GM21360 (cell line): ENCODE results near the gene LPCAT3.

ENCODE experiments used
- ATAC-seq: cut with Tn5 transposase; IDR thresholded peaks from one replicate; pipeline ENCODE4 v1.9.1; 2021; ENCODE audit warnings: mild to moderate bottlenecking, moderate library complexity; ENCODE audit not compliant: unreplicated experiment

Gene LPCAT3

DNA sequence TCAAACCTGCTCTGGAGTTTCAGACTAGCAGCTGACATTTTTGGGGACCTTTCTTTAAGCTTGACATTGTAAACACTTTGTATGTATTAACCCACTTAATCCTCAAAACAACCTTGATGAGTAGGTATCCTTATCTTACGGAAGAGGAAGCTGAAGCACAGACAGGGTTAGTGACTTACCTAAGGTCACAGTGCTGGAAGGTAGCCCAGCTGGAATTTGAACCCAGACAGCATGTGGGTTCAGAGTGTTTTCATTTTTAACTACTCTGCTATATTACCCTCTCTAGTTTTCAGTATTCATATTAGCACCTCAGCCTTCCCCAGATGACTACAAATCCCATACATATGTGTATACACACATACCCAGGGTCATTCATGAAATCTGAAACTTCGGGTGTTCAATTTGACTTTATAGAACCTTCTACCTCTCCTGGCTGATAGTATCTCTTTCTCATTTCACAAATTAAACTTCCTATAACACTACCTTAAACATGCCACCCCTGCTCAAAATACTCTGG, 13.9 kb downstream of the LPCAT3 start:
- no peak for ATAC-seq

- ATAC-seq = no peak
Measured at GRCh38 chr12:7001921-7002591, 16.2 kb downstream of the LPCAT3 start.

DNA sequence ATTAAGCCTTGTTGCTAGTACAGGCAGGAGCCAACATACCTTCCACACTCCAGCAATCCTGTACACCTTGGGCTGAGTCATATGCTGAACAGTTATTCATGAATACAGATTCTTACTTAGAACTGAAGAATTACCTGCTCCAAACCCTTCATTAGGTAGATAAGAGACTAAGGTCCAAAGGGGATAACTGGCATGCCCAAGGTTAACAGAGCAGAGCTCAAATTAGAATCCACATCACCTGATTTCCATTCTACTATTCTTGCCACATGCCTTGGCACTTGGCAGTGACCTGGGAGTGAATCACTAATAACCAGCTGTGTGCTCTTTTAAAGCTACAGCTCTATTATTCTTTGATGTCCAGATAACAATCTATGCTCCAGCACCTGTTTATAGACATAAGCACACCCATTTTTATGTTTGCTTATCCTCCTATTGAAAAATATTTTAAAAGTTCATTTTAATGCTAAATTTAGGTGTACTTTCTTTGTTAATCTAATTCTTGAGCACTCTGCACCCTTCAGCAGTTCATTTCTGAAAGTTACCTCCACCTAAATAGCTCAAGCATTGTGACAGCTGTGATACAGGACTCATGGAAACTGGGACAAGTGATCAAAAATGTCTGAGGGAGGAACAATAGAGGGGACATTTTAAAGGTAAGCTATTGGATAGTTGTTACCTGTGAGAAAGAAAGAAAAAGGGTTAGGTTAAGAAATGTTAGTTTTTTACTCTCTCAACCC, 19.4 kb downstream of the LPCAT3 start:
- no peak for ATAC-seq

GRCh38 chr12:6996040-6996441, 22.2 kb downstream of the LPCAT3 start:
- no peak for ATAC-seq

DNA sequence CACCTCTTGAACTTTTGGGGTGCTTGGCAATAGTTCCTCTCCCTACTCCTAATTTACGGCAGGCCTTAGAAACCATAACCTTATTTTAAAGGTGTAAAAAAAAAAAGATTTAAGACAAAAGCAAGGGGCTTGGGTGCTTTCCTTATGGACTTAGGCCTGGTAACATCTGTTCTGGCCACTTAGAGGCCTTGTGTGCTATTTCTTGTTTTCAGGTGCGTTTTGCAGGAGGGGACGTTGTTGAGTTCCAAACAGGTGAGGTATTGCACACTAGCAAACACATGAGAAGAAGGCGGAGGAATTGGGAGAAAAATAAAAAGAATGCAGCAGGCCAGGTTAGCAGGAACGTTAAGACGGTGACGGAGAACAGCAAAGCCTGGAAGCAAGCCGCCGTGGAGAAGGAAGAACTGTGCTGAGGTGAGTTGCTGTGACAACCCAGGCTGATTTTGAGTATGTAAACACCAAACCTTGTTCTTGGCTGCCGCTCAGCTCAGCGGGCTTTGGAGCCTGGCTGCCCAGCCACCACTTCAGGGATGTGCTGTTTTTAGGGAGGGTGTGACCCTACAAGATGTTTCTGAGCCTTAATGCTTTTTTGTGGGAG, 30.2 kb downstream of the LPCAT3 start:
- no peak for ATAC-seq

DNA sequence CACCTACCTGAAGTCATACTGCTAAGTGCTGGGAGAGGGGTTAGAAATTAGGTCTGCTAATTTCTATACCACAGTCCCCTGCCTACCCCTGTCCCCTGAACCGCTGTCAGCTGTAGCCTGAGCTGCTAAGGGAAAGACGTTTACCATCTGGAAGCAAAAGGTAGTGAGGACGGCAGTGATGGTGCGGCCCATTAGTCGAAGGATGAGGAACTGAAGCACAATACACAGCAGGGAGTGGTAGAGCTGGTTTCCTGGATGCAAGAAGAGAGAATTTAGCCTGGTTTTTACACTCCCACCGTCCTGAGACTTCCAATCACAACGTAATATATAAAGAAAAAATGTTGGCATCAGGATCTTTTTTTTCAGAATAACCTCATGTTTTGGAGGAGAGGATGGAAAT, 35.7 kb downstream of the LPCAT3 start:
- ATAC-seq = no peak

DNA sequence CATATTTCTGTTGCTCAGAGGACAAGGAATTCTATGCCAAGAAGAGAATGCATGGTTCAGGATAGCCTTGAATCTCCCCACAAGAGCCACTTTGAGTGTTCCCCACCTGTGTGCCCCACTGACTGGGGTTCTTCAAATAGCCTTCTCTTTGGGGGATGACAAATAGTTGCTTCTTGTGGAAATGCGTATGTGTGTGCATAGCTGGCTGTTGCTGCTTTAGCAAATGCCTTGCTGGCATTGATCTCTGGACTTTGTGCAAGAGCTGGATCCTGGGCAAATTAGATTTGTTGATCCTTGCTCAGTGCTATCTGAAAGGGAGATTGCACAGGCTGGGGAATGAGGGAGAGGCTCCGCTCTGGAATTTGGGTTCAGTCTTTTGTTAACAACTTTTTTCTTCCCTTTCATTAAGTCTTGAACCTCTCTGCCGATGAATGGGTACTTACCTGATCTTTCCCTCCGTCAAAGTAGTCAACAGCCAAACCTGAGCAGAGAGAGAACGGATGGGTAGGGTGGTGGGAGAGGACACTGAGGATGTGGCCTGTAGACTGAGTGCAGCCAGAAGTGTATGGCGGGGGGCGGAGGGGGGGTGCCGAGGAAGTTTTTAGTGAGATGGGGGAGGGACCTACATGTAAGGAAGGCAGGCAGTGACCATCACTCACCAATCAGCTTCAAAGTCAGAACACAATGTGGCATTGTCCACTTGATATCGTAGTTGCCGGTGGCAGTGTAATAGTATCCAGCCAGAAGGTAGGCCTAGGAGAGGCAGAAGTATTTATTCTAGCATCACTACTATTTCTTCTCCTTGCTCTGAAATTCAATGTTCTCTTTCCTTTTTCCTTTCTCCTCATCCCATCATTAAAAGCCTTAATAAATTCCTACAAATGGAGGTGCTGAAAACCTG, 36.9 kb downstream of the LPCAT3 start:
- ATAC-seq = no peak

DNA sequence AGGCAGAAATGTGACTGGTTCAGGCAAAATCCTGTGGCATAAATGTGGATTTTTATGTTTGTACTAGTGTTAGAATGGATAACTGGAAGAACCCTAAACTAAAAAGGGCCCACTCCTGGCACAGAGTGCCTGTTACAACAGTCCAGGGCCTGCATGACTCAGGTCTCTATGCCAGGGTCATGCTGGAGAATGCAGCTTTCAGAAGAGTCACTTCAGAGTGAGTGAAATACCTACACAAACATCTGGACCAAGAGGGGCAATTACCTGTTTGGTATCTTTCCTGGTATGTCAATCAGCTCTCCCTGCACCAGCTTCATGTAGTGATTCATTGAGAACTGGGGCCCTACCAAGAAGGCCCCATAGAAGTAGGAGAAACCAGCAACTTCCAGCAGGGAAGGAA, 37.5 kb downstream of the LPCAT3 start:
- ATAC-seq = no peak

GRCh38 chr12:6980075-6980474, 38.2 kb downstream of the LPCAT3 start:
- ATAC-seq = no peak

- ATAC-seq = no peak
Measured at GRCh38 chr12:6979453-6979852, 38.8 kb downstream of the LPCAT3 start.

GRCh38 chr12:6979021-6979420, 39.3 kb downstream of the LPCAT3 start:
- no peak for ATAC-seq

DNA sequence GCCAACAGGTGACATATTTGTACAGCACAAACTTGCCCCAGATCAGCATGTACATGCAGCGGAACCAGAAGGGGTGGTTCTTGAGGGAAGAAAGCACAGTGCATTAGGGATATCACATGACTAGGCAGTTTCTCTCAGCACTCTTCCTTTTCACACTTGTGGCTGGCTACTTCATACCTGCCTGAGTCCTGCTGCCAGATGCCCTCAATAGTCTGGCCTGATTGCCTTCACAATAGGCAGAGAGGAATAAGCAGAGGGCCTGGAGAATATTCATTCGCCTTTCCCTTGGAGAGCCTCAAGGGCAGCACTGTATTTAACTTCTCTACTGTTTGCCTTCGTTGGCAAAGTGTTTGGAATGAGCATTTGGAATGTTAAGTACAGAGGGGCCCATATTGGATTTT, 39.7 kb downstream of the LPCAT3 start:
- no peak for ATAC-seq

DNA sequence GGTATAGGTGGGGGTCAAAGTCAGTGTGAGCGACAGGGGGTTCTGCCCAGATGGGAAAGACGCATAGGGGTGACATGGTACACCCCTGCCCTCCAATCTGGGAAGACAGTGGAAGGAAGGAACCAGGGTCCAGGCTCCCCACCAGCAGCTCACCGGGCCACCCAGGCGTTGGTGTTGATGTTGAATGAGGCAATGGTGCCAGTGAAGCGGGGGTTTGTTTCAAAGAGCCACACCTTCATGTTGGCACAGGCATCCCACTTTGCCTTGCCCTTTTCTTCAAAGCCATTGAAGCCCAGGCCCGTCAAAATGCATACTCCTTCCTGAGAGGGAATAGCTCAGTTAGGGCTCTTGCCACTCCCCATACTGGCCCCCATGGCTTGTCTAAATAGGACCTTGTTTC, 40.1 kb downstream of the LPCAT3 start:
- no peak for ATAC-seq

- ATAC-seq = no peak
Measured at GRCh38 chr12:6977653-6978052, 40.6 kb downstream of the LPCAT3 start.

- ATAC-seq = no peak
Measured at GRCh38 chr12:6975297-6976032, 42.8 kb downstream of the LPCAT3 start.

DNA sequence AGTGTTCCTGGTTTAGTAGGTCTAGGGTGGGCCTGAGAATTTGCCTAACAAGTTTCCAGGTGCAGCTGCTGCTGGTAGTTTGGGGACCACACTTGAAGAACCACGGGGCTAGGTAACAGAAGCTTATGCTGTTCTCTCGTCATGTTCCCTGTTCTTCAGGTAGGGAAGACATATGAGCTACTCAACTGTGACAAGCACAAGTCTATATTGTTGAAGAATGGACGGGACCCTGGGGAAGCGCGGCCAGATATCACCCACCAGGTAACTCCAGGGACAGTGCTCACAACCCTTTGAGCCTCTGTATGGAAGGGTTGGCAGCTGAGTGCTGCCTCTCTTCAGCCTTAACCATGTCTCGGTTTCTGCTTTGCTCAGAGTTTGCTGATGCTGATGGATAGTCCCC, 44.1 kb downstream of the LPCAT3 start:
- ATAC-seq = no peak

DNA sequence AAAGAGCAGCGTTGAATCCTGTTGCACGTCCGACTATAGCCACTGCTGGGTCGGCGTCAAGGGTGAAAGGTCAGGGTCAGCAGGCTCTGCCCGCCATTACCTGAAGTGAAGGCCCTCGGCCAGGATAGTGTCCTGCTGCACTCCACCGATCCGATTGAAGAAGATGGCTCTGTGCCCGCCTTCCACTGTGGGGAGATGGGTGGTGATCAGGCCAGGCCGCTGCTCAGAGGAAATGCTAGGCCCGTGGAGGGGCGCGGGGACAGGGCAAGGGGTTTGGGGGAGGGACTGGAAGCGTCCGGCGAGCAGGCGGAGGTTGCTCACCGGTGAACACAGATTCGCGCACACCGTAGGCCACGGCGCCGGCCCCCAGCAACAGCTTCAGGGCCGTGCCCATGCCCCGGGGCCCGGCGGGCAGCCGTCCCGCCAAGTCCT, 48.2 kb downstream of the LPCAT3 start:
- peak; percentile 29 for ATAC-seq

DNA sequence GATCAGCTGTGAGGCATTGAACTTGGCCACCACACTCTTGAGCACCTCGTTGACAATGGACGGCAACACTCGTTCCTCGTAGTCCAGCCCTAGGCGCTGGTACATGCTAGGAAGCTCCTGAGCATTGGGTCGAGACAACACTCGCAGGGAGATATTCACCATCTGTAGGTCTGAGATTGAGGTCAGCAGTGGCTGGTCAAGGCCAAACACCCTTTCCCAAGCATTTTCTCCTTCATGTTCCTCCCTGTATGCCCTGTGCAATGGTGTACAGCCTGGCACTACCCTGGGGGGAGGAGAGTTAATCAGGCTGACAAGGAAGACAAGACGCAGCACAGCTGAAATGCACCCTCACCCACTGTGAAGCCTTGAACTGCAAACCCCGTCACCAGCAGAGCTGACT, 49.9 kb downstream of the LPCAT3 start:
- no peak for ATAC-seq

- ATAC-seq = no peak
Measured at GRCh38 chr12:6967651-6968100, 50.6 kb downstream of the LPCAT3 start.

DNA sequence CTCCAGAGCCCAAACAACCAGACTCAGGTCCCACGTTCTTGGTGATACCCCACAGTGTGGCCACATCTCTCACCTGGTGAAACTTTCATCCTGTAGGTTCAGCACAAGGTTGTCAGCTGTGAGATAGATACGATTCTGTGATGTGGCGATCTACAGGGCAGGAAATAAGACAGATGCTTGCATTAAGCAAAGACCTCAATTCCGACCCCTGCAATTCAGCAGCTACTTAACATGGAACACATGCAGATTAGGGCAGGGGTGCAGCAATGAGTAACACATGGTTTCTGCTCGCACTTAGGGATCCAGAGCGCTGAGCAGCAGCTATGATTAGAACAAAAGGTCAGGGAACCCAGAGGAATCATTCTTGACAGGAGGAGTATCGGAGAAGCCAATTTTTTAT, 51.9 kb downstream of the LPCAT3 start:
- no peak for ATAC-seq
